Hepatocyte (in vitro differentiated cells): Measurements from ENCODE around the gene GPX7.

Experiments used
- EZH2 ChIP-seq: fragments of 200-600 bp; sonication (generic); IDR thresholded peaks from 2 replicates; pipeline ENCODE4 v1.6.1; 2016; ENCODE audit warnings: antibody characterized with exemption, mild to moderate bottlenecking, borderline replicate concordance
- EZH2phosphoT487 ChIP-seq: fragments of 200-600 bp; sonication (generic); IDR thresholded peaks from one replicate; pipeline ENCODE4 v1.6.1; 2018; ENCODE audit warnings: antibody characterized with exemption, mild to moderate bottlenecking, low read depth, moderate library complexity; ENCODE audit not compliant: unreplicated experiment, severe bottlenecking
- TF ChIP-seq, protein P1 (sequence below): fragments of 200-600 bp; sonication (generic); IDR thresholded peaks from 2 replicates; pipeline ENCODE4 v1.5.1; 2016; ENCODE audit warnings: antibody characterized with exemption, mild to moderate bottlenecking; ENCODE audit not compliant: poor library complexity

DNA sequence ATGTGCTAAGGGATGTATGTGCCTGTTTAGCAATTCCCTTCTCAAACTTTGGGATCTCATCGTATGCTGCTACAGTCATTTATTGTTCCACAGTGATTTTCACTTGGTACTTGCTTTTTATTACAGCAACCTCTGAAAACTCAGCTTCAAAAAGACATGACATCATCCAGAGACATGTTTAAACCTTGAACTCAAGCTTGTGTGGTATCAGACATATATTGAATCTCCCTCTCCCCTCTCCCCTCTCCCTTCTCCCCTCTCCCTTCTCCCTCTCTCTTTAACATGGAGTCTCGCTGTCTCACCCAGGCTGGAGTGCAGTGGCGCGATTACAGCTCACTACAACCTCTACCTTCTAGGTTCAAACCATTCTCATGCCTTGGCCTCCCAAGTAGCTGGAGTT, 29.8 kb upstream of the GPX7 start:
- TF ChIP-seq, protein P1, sequence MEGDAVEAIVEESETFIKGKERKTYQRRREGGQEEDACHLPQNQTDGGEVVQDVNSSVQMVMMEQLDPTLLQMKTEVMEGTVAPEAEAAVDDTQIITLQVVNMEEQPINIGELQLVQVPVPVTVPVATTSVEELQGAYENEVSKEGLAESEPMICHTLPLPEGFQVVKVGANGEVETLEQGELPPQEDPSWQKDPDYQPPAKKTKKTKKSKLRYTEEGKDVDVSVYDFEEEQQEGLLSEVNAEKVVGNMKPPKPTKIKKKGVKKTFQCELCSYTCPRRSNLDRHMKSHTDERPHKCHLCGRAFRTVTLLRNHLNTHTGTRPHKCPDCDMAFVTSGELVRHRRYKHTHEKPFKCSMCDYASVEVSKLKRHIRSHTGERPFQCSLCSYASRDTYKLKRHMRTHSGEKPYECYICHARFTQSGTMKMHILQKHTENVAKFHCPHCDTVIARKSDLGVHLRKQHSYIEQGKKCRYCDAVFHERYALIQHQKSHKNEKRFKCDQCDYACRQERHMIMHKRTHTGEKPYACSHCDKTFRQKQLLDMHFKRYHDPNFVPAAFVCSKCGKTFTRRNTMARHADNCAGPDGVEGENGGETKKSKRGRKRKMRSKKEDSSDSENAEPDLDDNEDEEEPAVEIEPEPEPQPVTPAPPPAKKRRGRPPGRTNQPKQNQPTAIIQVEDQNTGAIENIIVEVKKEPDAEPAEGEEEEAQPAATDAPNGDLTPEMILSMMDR, result no peak
- TF ChIP-seq EZH2phosphoT487 (no peak), EZH2 (no peak)
